Loucy (cell line): Measurements from ENCODE around the gene SEC16A.

Source experiments
- H2AFZ ChIP-seq: fragments of 200-600 bp; sonication (generic); 2 replicates; pipeline ENCODE4 v1.6.0; 2016; ENCODE audit warnings: antibody characterized with exemption, mild to moderate bottlenecking, low read length, moderate library complexity
- H3F3A ChIP-seq: fragments of 200-600 bp; 2 replicates; pipeline ENCODE4 v1.6.0; 2016; ENCODE audit warnings: antibody characterized with exemption, low read depth, mild to moderate bottlenecking
- H3K27me3 ChIP-seq: fragments of 200-600 bp; sonication (generic); 2 replicates; pipeline ENCODE4 v1.6.1; 2014; ENCODE audit warnings: low read length, mild to moderate bottlenecking; ENCODE audit not compliant: insufficient read depth, poor library complexity, severe bottlenecking
- H3K36me3 ChIP-seq: fragments of 200-600 bp; sonication (generic); 2 replicates; pipeline ENCODE4 v1.6.1; 2016; ENCODE audit warnings: low read length; ENCODE audit not compliant: insufficient read depth
- H3K4me1 ChIP-seq: fragments of 200-600 bp; sonication (generic); 2 replicates; pipeline ENCODE4 v1.5.1; 2014; ENCODE audit warnings: low read length, mild to moderate bottlenecking; ENCODE audit not compliant: insufficient read depth, poor library complexity, severe bottlenecking
- H3K4me2 ChIP-seq: fragments of 200-600 bp; sonication (generic); 2 replicates; pipeline ENCODE4 v1.6.0; 2014; ENCODE audit warnings: antibody characterized with exemption, low read length, low read depth, mild to moderate bottlenecking; ENCODE audit not compliant: poor library complexity, severe bottlenecking
- H3K4me3 ChIP-seq: fragments of 200-600 bp; sonication (generic); 2 replicates; pipeline ENCODE4 v1.5.1; 2014; ENCODE audit warnings: low read length, mild to moderate bottlenecking, mixed read lengths; ENCODE audit not compliant: poor library complexity, severe bottlenecking
- H3K79me2 ChIP-seq: fragments of 200-600 bp; sonication (generic); 2 replicates; pipeline ENCODE4 v1.6.1; 2014; ENCODE audit warnings: low read length; ENCODE audit not compliant: insufficient read depth
- H3K9ac ChIP-seq: fragments of 200-600 bp; sonication (generic); 2 replicates; pipeline ENCODE4 v1.6.0; 2014; ENCODE audit warnings: mild to moderate bottlenecking, low read depth, low read length, moderate library complexity; ENCODE audit not compliant: poor library complexity, severe bottlenecking
- H3K9me2 ChIP-seq: fragments of 200-600 bp; sonication (generic); replicated peaks from 2 replicates; pipeline ENCODE4 v1.6.1; 2016; ENCODE audit warnings: low read depth, low read length, mixed read lengths
- H3K9me3 ChIP-seq: fragments of 200-600 bp; sonication (generic); 2 replicates; pipeline ENCODE4 v1.6.1; 2014; ENCODE audit warnings: mild to moderate bottlenecking, antibody characterized with exemption, low read length, low read depth; ENCODE audit not compliant: insufficient read depth
- H4K20me1 ChIP-seq: fragments of 200-600 bp; sonication (generic); 2 replicates; pipeline ENCODE4 v1.6.0; 2014; ENCODE audit warnings: antibody characterized with exemption, low read length, mild to moderate bottlenecking; ENCODE audit not compliant: insufficient read depth, poor library complexity, severe bottlenecking
- EZH2phosphoT487 ChIP-seq: fragments of 200-600 bp; IDR thresholded peaks from 2 replicates; pipeline ENCODE4 v1.6.1; 2018; ENCODE audit warnings: antibody characterized with exemption, mild to moderate bottlenecking, moderate library complexity, borderline replicate concordance
- TF ChIP-seq, protein P1 (sequence below): fragments of 200-600 bp; sonication (generic); conservative IDR thresholded peaks from 2 replicates; pipeline ENCODE4 v1.5.1; 2014; ENCODE audit warnings: mild to moderate bottlenecking, antibody characterized with exemption, low read length

The SEC16A gene

DNA sequence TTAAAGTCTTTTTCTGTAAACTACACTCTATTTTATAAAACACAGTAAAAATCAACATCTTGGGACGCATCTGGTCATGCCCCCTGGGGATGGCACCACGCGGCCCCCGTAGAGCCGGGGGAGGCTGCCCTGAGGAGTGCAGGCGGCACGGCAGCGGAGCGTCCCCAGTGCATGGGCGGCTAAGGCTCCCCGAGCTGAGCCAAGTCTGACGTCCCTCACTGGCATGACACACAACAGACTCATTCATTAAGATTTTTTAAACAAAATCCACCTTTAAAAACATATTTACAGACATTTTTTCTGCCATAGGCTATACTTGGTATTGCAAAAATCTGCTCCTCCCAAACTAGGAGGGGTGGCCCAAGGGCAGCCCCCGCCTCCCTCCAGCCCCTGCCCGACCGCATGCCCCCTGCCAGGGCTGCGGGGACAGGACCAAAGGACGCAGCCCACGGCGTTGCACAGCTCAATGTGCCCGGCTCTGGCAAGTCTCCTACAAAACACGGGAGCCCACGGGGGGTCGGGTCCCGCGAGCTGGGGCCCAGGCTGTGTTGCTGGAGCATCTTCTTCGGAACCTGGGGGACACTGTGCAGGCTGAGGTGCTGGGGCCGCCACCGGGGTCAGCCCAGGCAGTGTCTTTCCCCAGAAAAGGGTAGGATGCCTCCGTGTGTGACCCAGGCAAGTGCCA, 11.8 kb upstream of the SEC16A start:
- Histone ChIP-seq H4K20me1 (no peaks in the 10 kb centered on the region), H3F3A (no peaks in the 10 kb centered on the region), H3K9me2 (no peaks in the 10 kb centered on the region), H3K79me2 (no peaks in the 10 kb centered on the region), H3K9me3 (no peaks in the 10 kb centered on the region), H3K4me1 (no peaks in the 10 kb centered on the region), H3K4me3 (no peak overlapping the region), H3K36me3 (no peaks in the 10 kb centered on the region; the same call in 1 of the 2 replicates), H3K27me3 (no peaks in the 10 kb centered on the region), H3K4me2 (no peak overlapping the region), H2AFZ (no peak overlapping the region), H3K9ac (no peak overlapping the region)
- TF ChIP-seq, protein P1, sequence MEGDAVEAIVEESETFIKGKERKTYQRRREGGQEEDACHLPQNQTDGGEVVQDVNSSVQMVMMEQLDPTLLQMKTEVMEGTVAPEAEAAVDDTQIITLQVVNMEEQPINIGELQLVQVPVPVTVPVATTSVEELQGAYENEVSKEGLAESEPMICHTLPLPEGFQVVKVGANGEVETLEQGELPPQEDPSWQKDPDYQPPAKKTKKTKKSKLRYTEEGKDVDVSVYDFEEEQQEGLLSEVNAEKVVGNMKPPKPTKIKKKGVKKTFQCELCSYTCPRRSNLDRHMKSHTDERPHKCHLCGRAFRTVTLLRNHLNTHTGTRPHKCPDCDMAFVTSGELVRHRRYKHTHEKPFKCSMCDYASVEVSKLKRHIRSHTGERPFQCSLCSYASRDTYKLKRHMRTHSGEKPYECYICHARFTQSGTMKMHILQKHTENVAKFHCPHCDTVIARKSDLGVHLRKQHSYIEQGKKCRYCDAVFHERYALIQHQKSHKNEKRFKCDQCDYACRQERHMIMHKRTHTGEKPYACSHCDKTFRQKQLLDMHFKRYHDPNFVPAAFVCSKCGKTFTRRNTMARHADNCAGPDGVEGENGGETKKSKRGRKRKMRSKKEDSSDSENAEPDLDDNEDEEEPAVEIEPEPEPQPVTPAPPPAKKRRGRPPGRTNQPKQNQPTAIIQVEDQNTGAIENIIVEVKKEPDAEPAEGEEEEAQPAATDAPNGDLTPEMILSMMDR = no peak
- TF ChIP-seq EZH2phosphoT487 = no peak

DNA sequence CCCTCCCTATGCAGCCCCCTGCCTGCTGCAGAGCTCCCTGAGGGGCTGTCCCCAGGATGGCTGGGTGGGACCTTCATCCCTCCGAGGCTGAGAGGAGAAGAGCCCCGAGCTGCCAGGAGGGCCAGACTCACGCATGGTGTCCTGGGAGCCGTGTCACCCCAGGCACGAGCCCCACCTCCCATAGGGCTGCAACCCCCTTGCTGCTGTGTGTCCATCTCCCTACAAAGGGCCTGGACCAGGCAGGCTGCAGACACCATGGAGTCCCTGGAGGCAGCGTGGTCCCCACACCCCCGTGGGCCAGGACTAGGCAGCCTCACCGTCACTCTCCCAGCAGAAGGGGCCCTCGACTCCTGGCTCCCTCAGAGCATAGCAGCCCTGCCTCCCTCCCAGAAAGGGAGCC, 11.2 kb upstream of the SEC16A start:
- no peak for TF ChIP-seq EZH2phosphoT487
- TF ChIP-seq, protein P1 = no peak
- no peaks in the 10 kb centered on the region for H3K4me1 ChIP-seq
- no peak overlapping the region for H3K9ac ChIP-seq
- H3K4me3 ChIP-seq = no peak overlapping the region
- H3K4me2 ChIP-seq = no peak overlapping the region
- no peak overlapping the region for H2AFZ ChIP-seq
- no peaks in the 10 kb centered on the region for H4K20me1 ChIP-seq
- H3K9me2 ChIP-seq = no peaks in the 10 kb centered on the region
- H3K9me3 ChIP-seq = no peaks in the 10 kb centered on the region
- H3F3A ChIP-seq = no peaks in the 10 kb centered on the region
- no peaks in the 10 kb centered on the region; the same call in 1 of the 2 replicates for H3K36me3 ChIP-seq
- H3K79me2 ChIP-seq = no peaks in the 10 kb centered on the region
- H3K27me3 ChIP-seq = no peaks in the 10 kb centered on the region

- H3K9ac ChIP-seq = no peak overlapping the region
- H3K9me3 ChIP-seq = no peaks in the 10 kb centered on the region
- TF ChIP-seq EZH2phosphoT487 = no peak
- TF ChIP-seq, protein P1 = no peak
- H2AFZ ChIP-seq = no peak overlapping the region
- H3K4me1 ChIP-seq = no peaks in the 10 kb centered on the region
- no peaks in the 10 kb centered on the region for H3F3A ChIP-seq
- H3K4me2 ChIP-seq = no peak overlapping the region
- H3K27me3 ChIP-seq = no peaks in the 10 kb centered on the region
- H4K20me1 ChIP-seq = no peaks in the 10 kb centered on the region
- H3K9me2 ChIP-seq = no peaks in the 10 kb centered on the region
- H3K36me3 ChIP-seq = no peaks in the 10 kb centered on the region; the same call in 1 of the 2 replicates
- no peak overlapping the region for H3K4me3 ChIP-seq
- no peaks in the 10 kb centered on the region for H3K79me2 ChIP-seq
Measured at GRCh38 chr9:136493567-136493971, 10.7 kb upstream of the SEC16A start.
